H1 (cell line): Measurements from ENCODE around the gene AMN.

ENCODE experiments used
- CTCF ChIP-seq, 3 experiments: IDR thresholded peaks; 1 replicate in 2 of 3; 2 replicates in 1 of 3; pipeline versions ENCODE4 v1.5.1 to v1.6.1; 2011; ENCODE audit warnings: low read length in 3 of 3, mild to moderate bottlenecking in 3 of 3, inconsistent platforms in 2 of 3, low read depth in 1 of 3, moderate library complexity in 1 of 3; ENCODE audit not compliant: insufficient read depth in 1 of 3; ENCODE audit errors: control extremely low read depth in 1 of 3
- POLR2A ChIP-seq, 2 experiments: IDR thresholded peaks; 1 replicate in 1 of 2; 2 replicates in 1 of 2; pipeline ENCODE4 v1.6.1; 2011; ENCODE audit warnings: low read depth in 2 of 2, low read length in 2 of 2, mild to moderate bottlenecking in 2 of 2; ENCODE audit errors: control extremely low read depth in 1 of 2
- SP1 ChIP-seq: IDR thresholded peaks from 2 replicates; pipeline ENCODE4 v1.6.1; 2011; ENCODE audit warnings: low read depth, low read length
- SRF ChIP-seq: IDR thresholded peaks from 2 replicates; pipeline ENCODE4 v1.6.1; 2011; ENCODE audit warnings: mild to moderate bottlenecking, low read depth, low read length, moderate library complexity
- TEAD4 ChIP-seq: IDR thresholded peaks from 2 replicates; pipeline ENCODE4 v1.6.1; 2012; ENCODE audit warnings: low read depth, low read length, inconsistent platforms, mixed read lengths

GRCh38 chr14:102898776-102899515 is 23.5 kb upstream of the AMN start:
- TF ChIP-seq SP1 (no peak), TEAD4 (no peak), SRF (no peak), CTCF (IDR thresholded peaks at IDR 0.05; ENCODE audit: control extremely low read depth in 1 of 3, insufficient read depth in 1 of 3, low read depth in 1 of 3, low read length in 3 of 3) (no peak), POLR2A (IDR thresholded peaks at IDR 0.05; ENCODE audit: control extremely low read depth in 1 of 2, low read depth in 2 of 2, low read length in 2 of 2) (no peak)
